HuH-7.5 (cell line): Measurements from ENCODE around the gene FAM171A2.
"Not testable (repeated sequence)": the region's sequence is repeated elsewhere in the genome, so short reads cannot be mapped to it uniquely, and the experiment has no call there.

Experiments used
- DNase-seq: peaks from one replicate; pipeline ENCODE4 v3.0.0; 2011; ENCODE audit warnings: low spot score

The FAM171A2 gene

DNA sequence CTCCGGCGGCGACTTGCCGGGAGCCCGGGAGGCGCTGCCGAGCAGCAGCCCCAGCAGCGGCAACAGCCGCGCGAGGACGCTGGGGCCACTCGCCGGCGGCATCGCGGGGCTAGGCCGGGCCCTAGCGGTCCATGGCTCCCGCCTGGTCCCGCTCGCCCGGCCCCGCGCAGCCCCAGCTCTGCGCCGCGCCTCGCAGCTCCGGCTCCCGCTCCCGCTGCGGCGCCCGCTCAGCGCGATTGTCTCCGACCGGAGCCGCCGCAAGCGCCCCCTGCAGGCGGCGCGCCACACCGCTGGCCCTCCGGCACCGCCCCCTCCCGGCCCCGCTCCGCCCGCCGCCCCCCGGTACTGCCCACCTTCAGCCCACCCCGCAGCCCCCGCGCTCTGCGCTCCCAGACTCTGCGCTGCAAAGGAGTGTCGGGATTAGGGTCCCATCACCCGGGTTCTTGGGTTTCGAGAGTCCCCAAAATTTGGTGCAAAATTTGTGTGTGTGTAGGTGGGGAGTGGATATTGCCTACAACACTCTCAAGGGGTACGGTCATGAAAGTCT, at the start of gene FAM171A2:
TSS of gene FAM171A2 (minus strand) at position 241 of the 547 bp plus-strand sequence. CDS start at position 102, 139 bp downstream.
- DNase-seq, result peak; percentile 76

DNA sequence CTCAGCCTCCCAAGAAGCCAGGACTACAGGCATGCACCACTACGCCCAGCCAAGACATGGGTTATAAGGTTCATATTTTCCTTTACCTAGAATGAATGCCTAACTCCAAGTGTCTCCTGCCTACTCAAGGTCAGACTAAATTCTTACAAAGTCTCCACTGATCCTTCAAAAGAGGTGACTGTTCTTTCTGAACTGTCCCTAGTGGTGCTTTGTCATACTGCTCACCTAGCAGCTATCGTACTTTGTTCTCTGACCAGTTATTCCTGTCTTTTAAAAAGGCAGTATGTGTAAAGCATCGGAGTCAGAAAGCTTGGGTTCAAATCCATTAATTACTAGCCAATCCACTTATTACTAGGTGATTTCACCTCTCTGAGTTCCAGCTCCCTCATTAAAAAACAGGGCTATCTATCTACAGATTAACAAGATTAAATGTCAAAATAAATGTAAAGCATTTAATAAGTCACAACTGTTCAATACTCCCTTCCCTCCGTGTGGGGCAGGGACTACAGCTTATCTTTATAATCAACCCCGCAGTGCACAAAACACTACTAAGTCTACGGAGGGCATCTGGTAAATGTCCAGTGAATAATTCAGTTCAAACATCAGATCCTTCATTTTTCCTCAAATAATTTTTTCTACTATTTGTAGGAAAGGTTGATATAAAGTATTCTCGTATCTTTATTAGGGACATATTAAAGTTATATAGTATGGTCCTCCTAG, 45.8 kb upstream of the FAM171A2 start:
- DNase-seq, result no peak

DNA sequence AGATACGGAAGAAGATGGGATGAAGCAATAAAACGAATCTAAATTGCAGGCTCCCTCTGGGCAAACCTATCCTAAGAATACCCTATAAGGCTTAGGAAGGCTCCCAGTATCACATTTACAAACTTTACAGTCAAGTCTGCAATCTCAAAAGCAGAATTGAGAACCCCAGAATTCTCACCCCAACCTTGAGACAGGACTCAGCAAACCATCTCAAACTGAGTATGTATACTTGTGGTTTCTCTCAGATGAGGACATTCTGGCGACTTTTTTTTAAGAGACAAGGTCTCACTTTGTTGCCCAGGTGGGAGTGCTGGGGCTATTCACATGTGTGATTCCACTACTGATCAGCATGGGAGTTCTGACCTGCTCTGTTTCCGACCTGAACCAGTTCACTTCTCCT, 45.1 kb upstream of the FAM171A2 start:
- DNase-seq, result no peak

DNA sequence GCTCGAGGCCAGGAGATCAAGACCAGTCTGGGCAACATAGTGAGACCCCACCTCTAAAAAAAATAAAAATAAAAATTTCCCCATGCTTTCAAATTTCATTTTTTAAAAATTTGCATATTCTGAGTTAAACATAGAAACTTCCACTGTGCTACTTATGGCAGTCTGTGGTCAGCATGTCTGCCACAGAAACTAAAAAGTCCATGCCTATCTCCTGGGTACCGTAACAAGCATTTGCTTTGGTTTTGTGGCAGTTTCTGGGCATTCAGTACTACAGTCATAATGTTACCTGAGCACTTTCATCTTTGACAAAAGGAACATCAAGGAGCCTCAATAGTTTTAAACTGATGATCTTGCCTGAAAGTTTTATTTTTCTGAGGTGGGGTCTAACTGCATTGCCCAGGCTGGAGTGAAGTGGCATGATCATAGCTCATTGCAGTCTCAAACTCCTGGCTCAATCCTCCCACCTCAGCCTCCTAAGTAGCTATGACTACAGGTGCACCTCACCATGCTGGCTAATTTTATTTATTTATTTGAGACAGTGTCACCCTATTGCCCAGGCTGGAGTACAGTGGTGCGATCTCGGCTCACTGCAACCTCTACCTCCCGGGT, 39.0 kb upstream of the FAM171A2 start:
- no peak for DNase-seq

DNA sequence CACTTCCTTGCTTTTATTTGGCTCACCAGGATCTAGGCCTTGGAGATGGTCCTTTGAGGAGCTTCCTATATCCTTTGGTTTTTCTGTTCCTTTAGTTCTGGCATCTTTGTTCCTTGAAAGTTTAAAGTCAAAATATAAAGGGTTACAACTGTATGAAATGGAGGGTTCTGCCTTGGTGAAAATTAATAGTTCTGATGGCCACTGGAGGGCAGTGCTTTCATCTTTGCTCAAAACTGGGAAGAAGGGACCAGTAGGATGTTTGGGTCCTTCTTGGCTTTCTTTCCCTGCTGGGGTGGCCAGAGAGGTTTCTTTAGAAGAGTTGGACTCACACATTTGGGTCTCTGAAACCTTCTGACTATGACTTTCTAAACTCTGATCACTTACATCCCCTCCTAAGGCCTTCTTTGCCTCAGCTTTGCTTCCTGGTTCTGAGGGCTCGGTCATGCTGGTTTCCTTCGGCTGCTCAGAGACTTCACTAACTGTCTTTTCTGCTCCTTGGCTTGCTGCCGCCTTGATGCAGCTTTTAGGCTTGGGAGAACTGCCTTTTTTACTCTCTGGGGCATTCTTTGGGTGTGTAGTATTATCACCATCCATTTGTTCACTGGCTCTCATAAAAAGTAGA, 36.7 kb upstream of the FAM171A2 start:
- DNase-seq, result no peak

DNA sequence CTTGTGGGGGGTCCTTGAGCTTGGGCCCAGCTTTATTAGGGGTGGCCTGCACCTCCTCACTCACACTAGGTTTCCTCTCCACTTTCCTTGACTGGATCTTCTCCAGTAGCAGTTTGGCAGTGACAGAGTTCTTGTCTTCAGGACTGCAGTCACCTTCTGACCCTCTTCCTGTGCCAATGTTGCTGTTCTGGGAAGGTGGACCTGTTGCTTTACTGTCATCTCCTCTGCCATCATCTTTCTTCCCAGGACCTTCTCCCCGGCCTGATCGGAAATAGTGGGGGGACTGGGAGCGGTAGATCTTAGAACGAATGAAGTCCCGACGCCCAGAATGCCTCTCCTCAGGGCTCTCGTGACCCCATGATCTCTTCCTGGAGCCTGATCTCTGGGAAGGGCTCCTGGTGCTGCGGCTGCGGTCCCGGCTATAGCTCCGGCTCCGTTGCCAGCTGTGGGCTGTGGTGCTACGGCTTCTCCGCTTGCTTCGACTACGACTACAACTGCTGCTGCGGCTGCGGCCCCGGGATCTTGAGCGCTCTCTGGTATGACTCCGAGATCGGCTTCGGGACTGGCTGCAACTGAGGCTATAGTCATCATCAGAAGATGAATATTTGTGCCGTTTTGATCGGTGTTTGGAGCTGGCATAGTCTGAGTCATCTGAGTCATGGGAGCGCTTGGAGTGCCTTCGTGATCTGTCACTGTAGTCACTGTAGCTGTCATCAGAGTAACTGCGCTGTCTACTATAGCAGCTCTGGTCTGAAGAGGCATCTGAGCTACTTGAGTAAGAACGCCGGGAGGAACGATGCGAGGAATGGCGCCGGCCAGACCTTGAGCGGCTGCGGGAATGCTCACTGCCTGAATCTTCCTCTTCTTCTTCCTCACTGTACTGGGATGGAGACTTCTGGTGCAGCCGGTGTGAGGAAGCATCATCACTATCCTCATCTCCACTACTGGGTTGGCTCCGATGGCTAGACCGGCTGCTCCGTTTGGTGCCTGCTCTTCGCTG, 35.3 kb upstream of the FAM171A2 start:
- DNase-seq, result no peak

DNA sequence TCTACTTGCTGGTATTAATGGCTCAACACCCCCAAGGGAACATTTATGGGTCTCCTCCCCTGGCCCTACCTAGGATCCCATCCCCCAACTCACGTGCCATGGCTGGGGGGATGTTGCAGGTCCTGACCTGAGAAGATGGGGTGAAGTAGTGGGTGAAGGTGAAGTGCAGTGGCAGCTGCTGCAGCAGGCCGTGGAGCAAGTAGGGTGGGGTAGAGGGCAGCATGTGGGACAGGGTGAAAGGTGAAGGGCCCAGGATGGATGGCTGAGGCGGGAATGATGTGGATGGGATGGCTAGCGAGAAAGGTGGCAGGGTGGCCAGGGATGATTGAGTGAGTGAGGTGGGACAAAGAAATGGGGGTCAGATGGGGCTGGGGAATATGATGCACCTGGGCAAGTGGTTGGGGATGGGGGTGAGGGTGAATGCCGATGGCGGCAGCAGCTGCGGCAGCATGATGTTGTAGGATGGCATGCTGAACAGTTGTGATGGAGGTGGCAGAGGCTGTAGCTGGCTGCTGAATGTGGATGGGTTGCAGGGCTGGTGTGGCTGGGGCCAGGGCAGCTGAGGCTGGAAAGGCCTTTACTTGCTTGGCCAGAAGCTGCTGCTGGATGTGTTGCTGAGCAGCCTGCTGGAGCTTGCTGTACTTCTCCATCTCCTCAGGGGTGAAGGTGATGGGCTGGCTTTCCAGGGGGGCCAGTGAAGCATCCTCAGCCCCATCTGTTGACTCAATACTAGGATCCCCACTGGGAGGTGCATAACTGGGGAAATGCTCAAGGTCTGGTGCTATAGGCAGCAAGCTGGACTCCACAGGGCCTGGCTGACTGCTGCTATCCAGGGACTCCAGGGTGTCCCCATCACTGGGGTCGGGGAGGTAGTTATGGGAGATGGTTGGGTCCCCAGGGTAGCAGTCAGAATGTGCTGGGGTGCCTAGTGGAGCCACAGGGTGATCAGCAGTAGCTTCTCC, 34.1 kb upstream of the FAM171A2 start:
- DNase-seq, result no peak

DNA sequence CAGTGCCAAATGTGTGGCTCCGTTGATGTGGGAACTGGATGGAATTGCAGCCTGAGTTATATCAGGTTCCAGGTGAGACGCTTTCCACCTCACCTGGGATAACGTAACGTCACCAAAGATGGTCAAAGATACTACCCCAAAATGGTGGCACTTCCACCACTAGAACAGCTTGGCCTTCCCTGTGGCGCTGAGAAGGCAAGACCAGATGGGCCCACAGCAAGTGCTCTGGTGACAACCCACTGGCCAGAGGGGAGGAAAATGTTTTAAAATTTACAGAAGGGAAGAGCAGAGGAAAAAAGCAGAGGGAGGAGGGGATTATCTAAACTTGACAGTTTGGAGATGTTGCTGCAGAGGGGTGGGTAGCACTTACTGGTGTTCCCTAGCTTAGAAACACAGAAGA, 33.3 kb upstream of the FAM171A2 start:
- DNase-seq, result no peak

DNA sequence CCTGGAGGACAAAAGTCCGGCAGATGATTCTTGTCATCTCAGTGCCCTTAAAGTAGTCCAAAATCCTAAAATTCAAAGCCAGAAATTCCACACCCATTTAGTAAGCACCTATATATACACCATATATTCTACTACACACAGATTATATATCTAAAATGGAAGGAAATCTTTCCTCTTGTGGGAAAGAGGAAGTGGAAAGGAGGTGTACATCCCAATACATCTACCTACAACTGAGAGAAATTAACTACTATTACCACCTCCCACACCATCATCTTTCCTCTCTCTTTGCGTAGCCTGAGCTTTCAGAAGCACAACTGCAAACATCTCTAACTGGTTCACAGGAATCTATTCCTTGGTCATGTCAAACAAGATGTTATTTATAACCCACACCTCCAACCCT, 31.2 kb upstream of the FAM171A2 start:
- no peak for DNase-seq

DNA sequence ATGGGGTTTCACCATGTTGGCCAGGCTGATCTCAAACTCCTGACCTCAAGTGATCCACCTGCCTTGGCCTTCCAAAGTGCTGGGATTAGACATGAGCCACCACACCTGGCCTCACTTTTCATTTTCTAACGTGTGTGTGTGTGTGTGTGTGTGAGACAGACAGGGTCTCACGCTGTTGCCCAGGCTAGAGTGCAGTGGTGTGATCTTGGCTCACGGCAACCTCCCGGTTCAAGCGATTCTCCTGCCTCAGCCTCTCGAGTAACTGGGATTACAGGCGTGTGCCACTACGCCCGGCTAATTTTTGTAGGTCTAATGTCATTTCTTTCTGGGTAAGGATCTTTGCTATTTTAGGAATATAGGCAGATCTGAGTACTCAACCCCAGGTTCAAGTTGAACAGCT, 30.5 kb upstream of the FAM171A2 start:
- DNase-seq, result not testable (repeated sequence)

DNA sequence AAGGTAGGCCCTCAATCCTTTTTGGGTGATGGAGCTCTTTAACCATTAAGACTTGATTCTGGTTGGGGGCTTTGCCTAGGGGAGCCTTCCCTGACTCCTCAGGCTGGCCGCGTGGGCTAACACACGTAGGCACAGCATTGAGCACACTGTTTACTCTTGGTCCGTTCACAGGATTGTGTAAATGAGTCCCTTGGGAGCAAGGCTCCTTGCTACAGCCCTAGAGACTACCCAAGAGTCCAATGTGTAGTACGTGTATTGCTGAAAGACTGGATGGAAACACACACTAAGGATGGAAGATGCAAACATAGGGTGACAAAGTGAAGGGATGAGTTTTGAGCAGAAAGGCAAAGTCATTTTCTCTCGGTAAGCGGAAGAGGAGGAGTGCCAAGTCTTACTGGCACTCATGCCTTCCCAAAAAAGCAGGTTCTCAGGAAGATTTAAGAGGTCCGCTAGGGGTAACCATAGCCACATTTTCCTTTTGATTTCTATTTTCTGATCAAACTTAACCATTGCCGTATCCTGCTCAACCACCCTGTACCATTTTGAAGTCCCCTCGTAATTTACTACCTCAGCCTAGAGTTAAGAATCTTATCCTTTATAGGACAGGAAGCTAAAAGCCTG, 26.7 kb upstream of the FAM171A2 start:
- no peak for DNase-seq

DNA sequence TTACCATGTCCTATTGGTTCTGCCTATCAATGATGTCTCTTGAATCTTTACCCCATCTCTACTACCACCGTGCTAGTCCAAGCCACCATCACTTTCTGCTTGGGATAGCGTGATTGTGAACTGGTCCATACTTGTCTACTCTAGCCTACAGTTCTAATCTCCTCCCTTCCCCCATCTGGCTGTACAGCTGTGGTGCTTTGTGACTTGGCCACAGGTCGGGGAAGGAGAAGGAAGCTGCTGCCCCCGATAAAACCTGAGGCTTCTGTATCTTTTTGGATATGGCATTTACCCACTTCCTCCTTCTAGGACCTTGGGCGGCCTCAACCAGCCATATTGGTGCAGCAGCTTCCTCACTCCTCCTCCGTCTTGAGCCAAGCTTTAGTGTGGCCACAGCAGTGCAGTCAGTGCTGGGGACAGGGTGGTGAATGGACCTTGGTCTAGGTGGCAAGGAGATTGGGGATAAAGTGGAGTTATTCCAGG, 26.1 kb upstream of the FAM171A2 start:
- DNase-seq, result no peak

DNA sequence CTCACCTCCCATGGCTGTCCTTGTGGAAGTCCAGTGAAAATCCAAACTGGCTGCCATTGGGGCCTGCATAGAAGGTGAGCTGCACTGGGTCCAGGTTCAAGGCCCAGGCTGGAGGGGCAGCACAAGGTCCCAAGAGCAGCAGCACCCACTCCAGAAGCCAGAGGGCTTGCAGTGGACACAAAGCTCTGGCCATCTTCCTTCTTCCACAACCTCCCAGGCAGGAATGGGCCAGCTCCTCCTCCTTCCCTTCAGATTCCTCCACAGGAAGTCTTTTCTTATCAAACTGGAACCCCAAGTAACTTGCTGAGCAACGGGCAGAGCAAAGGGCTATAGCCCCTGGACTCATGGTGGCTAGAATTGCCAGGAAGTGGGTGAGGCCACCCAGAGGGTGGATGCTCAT, 25.6 kb upstream of the FAM171A2 start, which contains the start of gene ITGA2B:
TSS of gene ITGA2B (minus strand) at position 369 of the 400 bp plus-strand sequence. CDS start at position 193, 176 bp downstream.
- DNase-seq, result no peak

DNA sequence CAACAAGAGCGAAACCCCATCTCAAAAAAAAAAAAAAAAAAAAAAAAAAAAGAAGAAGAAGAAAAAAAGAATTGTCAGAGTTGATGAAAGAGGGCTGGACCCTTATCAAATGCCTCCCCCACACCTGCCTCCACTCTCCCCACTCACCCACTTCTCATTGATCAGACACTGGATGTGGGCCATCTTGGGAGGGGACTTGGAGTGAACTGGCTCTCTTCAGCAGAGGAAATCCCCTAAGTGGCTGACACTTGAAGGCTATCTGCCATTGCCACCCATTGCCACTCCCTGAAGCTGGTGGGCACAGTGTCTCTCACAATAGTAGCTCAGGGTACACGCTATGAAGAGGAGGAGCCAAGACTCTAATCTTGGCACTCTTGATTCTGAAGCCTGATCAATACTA, 24.2 kb upstream of the FAM171A2 start:
- DNase-seq, result no peak

DNA sequence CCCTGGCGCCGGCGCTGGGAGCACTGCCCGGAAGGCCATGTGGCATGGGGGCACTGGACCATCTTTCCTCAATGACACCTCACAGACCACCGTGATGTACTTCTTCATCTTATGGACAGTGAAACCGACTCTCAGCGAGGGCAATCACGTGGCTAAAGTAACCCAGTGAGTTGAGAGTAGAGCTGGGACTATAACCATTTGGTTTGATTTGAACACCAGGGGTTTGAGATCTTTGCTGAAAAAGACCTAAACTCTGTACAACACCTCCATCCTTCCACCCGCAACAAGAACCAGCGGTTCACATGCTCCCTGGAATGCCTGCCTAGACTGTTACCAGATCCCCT, 22.5 kb upstream of the FAM171A2 start:
- no peak for DNase-seq

DNA sequence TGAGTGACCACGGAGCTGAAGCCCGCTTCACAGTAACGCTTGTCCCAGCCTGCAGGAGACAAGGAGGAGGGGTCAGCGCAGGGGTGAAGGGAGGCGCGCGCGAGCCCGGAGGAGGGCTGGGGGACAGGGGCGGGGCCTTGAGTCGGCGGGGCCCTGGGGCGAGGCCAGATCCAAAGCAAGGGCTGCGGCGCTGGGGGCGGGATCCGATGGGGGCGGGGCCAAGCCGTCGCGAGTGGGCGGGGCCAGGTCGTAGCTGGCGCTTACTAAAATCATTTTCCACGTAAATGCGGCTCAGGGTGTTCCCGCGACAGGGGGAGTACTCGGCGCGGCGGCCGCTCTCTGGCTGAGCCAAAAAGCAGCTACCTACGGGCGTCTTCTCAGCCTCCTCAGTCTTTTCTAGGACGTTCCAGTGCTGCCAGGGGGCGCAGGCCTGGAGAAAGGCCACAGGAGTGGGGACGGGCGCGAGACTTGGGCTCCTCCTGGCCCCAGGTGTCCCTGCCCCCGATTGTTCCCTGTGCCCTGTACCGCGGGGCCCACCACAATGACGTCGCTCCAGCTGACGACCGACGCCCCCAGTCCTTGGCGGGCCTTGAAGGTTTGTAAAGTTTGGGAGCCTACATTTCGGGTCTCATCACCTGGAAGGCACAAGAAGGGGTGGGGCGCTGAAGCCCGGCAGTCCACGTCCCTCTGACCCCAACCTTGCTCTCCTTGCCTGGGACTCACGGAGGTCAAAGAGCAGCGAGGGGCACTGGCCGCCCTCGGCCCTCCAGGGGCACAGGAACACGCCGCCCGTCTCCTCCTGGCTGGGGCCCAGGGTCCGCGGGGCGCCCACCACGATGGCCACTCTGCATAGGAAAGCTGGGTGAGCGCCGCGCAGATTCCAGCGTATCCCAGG, 21.9 kb upstream of the FAM171A2 start:
- peak; percentile 80 for DNase-seq

DNA sequence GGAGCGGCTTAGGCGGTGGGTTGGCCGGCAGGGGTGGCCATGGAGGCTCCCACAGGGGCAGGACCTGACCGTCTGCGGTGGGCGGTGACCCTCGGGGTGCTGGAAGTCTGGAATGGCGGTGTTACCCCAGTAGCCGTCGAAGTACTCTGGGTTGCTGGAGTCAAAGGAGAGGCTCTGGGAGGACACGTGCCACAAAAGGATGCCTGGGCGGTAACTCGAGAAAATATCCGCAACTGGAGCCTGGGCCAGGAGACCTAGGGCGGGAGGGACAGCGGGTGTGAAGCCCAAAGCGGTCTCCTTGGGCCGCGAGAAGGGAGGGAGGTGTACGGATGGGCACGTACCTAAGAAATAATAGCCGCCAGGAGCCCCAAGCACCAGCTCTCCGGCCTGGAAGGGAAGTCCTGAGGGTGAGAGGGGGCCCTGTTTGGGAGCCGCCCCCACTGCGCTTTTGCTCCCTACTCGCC, 21.2 kb upstream of the FAM171A2 start:
- DNase-seq, result no peak

DNA sequence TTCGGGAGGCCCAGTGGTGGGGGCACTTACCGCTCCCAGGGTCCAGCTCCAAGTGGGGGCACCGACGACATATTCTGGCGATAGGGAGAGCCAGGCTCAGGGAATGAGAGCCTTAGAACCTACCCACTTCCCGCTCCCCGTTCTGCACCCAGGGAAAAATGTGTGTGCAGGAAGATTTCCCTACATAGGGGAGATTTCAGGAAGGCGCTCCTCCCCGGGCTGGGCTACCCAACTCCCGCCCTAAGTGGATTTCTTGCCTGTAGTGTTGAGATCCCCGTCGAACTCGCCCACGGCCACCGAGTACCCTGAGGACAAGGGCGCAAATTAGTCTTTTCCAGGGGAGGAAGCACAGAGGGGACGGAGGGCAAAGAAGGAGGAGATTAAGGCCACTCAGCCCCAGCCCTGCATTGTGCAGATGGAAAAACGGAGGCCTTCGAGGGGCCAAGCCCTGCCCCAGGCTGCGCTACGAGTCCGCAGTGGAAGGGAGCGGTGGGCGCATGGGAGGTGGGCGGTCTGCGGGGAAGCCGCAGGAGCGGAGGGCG, 20.7 kb upstream of the FAM171A2 start:
- no peak for DNase-seq

DNA sequence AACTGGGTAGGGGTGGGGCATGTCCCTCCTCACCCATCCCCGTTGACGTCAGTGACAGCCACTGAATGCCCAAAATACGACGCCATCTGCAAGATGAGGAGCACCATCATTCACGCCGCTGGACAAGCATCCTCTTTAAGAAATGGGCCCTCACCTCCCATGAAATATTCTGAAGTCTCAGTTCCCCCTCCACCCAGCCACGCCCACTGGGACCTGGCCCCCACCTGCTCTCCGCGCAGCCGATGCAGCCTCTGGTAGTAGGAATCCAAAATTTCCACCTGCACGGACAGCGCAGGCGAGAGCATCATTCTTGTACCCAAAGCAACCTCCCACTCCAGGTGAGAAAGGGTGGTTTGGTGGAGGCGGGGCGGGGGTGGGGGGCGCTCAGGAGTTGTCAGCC, 20.2 kb upstream of the FAM171A2 start:
- no peak for DNase-seq
